Measurements from ENCODE around the gene SHOC2. TPM values are rescaled to one million over a fixed set of nuclear protein-coding genes. Genes with fewer than 3 reads are reported as not detected.

Gene SHOC2
- polyA plus RNA-seq, 1 of the 3 experiments (the other 2 are of a cell fraction) = 6.9 TPM

DNA sequence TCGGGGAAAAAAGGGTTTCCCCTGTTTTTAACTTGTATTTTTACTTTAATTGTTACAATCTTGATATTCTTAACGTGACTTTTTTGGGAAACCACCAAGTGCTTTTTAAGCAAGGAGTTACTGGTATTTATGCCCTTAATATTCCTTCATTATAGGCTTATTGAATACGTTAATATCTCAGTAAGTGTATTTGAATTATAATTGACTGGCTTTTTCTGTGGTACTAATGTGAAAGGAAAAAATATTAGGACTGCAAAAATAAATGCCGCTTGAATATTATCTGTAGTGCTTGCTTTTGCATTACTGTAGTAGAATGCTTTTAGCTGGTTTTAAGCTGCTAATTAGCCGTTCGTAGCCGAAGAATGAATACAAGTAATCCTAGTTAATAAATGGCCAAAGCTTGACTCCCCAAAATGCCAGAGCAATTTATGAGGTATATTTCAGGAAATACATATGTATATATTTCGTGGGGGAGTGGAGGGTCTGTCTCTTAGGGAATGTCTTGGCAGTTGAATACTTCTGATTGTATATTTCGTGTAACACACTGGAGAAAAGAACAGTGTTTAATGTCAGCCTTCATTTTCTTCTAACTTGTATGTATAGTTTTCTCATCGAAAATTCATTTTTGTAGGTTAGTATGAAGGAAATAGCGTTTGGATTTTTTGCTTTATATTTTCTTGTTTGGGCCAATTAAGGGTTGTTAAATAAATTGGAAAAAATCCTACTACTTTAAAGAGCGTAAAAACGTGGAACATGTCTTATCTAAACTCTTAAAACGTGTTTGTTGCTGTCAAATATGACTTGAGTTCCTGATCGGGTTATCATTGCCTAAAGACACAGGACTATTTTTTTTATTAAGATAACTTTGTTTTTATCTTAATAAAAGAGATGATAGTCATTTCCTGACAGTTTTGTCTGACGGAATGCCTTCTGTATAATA lies 46.1 kb upstream of the SHOC2 start:
- peak overlapping the region; percentile 88 to 97 for H3K27ac ChIP-seq (ENCODE audit: low read depth in 2 of 2, low read length in 1 of 2)
- peaks cover 36% of the 10 kb centered on the region for H3K79me2 ChIP-seq (ENCODE audit: insufficient read depth)
- TF ChIP-seq ZBTB33 (IDR thresholded peaks at IDR 0.05; ENCODE audit: borderline replicate concordance, low read depth) (no peak), EZH2phosphoT487 (IDR thresholded peaks at IDR 0.05; ENCODE audit: borderline replicate concordance, low read depth) (no peak), TEAD4 (IDR thresholded peaks at IDR 0.05; ENCODE audit: borderline replicate concordance, insufficient read depth) (no peak)
- no peaks in the 10 kb centered on the region for H3K9me2 ChIP-seq
- peaks cover 3% of the 10 kb centered on the region for H3F3A ChIP-seq (replicated peaks; ENCODE audit: insufficient read depth)
- H2AFZ ChIP-seq (ENCODE audit: low read depth) = peak overlapping the region; percentile 61; the same call in 1 of the 2 replicates
- DNase-seq = no peak
- peak overlapping the region; percentile 88 for H3K9ac ChIP-seq
- H4K20me1 ChIP-seq (ENCODE audit: insufficient read depth) = peaks cover 13% of the 10 kb centered on the region; the same call in 1 of the 2 replicates
- H3K27me3 ChIP-seq (ENCODE audit: insufficient read depth) = no peaks in the 10 kb centered on the region
- H3K4me3 ChIP-seq (ENCODE audit: low read depth in 2 of 2, low read length in 1 of 2) = peak overlapping the region; percentile 74 to 91
- POLR2A ChIA-PET = interaction anchor here (1.0 to 1.4 kb wide), 3 partner anchors 46 to 85 kb away, joined by 3 to 6 read pairs (median 4); partner anchors contain the start of genes BBIP1 and SHOC2
- CTCF ChIA-PET = interaction anchor here (0.5 to 1.4 kb wide), 11 partner anchors 14 to 263 kb away, joined by 3 to 5 read pairs (median 3); no protein-coding TSS in a partner anchor
- peaks cover 0 to 27% of the 10 kb centered on the region in 2 experiments; a peak in 2 of 4 replicates for H3K4me1 ChIP-seq (ENCODE audit: control insufficient read depth in 1 of 2, insufficient read depth in 2 of 2, low read depth in 1 of 2, low read length in 1 of 2)
- H3K36me3 ChIP-seq (replicated peaks in 1 of 2; ENCODE audit: control insufficient read depth in 1 of 2, insufficient read depth in 2 of 2, low read length in 1 of 2) = peaks cover 14 to 23% of the 10 kb centered on the region in 2 experiments
- no peaks in the 10 kb centered on the region for H3K9me3 ChIP-seq
- peak overlapping the region; percentile 86 for H3K4me2 ChIP-seq
- WGBS (ENCODE audit: low lambda C conversion rate) = 5% methylated on average over 16 of the region's 16 CpGs

- H3K9me3 ChIP-seq = no peaks in the 10 kb centered on the region
- H3K27ac ChIP-seq (ENCODE audit: low read depth in 2 of 2, low read length in 1 of 2) = peak overlapping the region; percentile 88 to 97; a peak in 3 of 4 replicates
- POLR2A ChIA-PET = no interaction called here
- TF ChIP-seq GABPA (IDR thresholded peaks at IDR 0.05; ENCODE audit: low read depth) = no peak
- no peak for TF ChIP-seq CTCF (IDR thresholded peaks at IDR 0.05)
- no peak for TF ChIP-seq FOSL2 (IDR thresholded peaks at IDR 0.05; ENCODE audit: borderline replicate concordance, low read depth)
- TF ChIP-seq FOXM1 (IDR thresholded peaks at IDR 0.05; ENCODE audit: low read depth) = no peak
- TF ChIP-seq EZH2phosphoT487 (IDR thresholded peaks at IDR 0.05; ENCODE audit: borderline replicate concordance, low read depth) = no peak
- TF ChIP-seq MXI1 (IDR thresholded peaks at IDR 0.05; ENCODE audit: low read depth, low read length) = no peak
- no peak for TF ChIP-seq SMC3 (IDR thresholded peaks at IDR 0.05; ENCODE audit: low read depth, low read length)
- TF ChIP-seq USF2 (IDR thresholded peaks at IDR 0.05; ENCODE audit: borderline replicate concordance, low read depth, low read length) = no peak
- TF ChIP-seq MAX (IDR thresholded peaks at IDR 0.05; ENCODE audit: low read depth) = no peak
- H3K4me2 ChIP-seq = peak overlapping the region; percentile 86
- peaks cover 18 to 30% of the 10 kb centered on the region in 2 experiments for H3K36me3 ChIP-seq (replicated peaks in 1 of 2; ENCODE audit: control insufficient read depth in 1 of 2, insufficient read depth in 2 of 2, low read length in 1 of 2)
- peak overlapping the region; percentile 74 to 91 for H3K4me3 ChIP-seq (ENCODE audit: low read depth in 2 of 2, low read length in 1 of 2)
- no peak for DNase-seq
- H3K79me2 ChIP-seq (ENCODE audit: insufficient read depth) = peaks cover 36% of the 10 kb centered on the region
- H3K27me3 ChIP-seq (ENCODE audit: insufficient read depth) = no peaks in the 10 kb centered on the region
- H3F3A ChIP-seq (replicated peaks; ENCODE audit: insufficient read depth) = peaks cover 3% of the 10 kb centered on the region
- 41% methylated on average over 2 of the region's 2 CpGs for WGBS (ENCODE audit: low lambda C conversion rate)
- H4K20me1 ChIP-seq (ENCODE audit: insufficient read depth) = peaks cover 13% of the 10 kb centered on the region; the same call in 1 of the 2 replicates
- no peak overlapping the region for H2AFZ ChIP-seq (ENCODE audit: low read depth)
- H3K4me1 ChIP-seq (ENCODE audit: control insufficient read depth in 1 of 2, insufficient read depth in 2 of 2, low read depth in 1 of 2, low read length in 1 of 2) = peaks cover 0 to 27% of the 10 kb centered on the region in 2 experiments; a peak in 2 of 4 replicates
- no peaks in the 10 kb centered on the region for H3K9me2 ChIP-seq
- CTCF ChIA-PET = interaction anchor here (1.3 kb wide), 1 partner anchor 128 kb away, joined by 5 read pairs; no protein-coding TSS in a partner anchor
- H3K9ac ChIP-seq = peak overlapping the region; percentile 88; the same call in 1 of the 2 replicates
These were observed 45.5 kb upstream of the SHOC2 start for GRCh38 chr10:110873951-110874350.

Measured in SK-N-SH (cell line).